C4-2B (cell line): ENCODE results near the gene MIGA2.

ENCODE experiments used
- H3K27ac ChIP-seq: fragments of 450-650 bp; 2 replicates; pipeline ENCODE4 v1.5.1; 2017
- ZFX ChIP-seq: fragments of 450-650 bp; IDR thresholded peaks from 2 replicates; pipeline ENCODE4 v1.6.1; 2017
- TF ChIP-seq, protein P1 (sequence below): fragments of 450-650 bp; conservative IDR thresholded peaks from 2 replicates; pipeline ENCODE4 v1.5.1; 2017; ENCODE audit warnings: mild to moderate bottlenecking

MIGA2 gene

DNA sequence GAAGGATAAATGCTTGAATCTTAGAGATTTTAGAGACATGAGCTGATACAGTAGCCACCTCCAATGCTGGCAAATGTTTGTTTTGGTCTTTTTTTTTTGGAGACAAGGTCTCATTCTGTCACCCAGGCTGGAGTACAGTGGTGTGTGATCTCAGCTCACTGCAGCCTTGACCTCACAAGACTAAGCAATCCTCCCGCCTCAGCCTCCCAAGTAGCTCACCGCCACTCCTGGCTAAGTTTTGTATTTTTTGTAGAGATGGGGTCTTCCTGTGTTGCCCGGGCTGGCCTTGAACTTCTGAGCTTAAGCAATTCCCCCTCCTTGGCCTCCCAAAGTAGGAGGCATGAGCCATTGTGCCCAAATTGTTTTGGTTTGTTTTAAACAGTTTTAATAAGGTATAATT, 37.7 kb downstream of the MIGA2 start:
- TF ChIP-seq, protein P1, sequence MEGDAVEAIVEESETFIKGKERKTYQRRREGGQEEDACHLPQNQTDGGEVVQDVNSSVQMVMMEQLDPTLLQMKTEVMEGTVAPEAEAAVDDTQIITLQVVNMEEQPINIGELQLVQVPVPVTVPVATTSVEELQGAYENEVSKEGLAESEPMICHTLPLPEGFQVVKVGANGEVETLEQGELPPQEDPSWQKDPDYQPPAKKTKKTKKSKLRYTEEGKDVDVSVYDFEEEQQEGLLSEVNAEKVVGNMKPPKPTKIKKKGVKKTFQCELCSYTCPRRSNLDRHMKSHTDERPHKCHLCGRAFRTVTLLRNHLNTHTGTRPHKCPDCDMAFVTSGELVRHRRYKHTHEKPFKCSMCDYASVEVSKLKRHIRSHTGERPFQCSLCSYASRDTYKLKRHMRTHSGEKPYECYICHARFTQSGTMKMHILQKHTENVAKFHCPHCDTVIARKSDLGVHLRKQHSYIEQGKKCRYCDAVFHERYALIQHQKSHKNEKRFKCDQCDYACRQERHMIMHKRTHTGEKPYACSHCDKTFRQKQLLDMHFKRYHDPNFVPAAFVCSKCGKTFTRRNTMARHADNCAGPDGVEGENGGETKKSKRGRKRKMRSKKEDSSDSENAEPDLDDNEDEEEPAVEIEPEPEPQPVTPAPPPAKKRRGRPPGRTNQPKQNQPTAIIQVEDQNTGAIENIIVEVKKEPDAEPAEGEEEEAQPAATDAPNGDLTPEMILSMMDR: no peak
- no peak for TF ChIP-seq ZFX

DNA sequence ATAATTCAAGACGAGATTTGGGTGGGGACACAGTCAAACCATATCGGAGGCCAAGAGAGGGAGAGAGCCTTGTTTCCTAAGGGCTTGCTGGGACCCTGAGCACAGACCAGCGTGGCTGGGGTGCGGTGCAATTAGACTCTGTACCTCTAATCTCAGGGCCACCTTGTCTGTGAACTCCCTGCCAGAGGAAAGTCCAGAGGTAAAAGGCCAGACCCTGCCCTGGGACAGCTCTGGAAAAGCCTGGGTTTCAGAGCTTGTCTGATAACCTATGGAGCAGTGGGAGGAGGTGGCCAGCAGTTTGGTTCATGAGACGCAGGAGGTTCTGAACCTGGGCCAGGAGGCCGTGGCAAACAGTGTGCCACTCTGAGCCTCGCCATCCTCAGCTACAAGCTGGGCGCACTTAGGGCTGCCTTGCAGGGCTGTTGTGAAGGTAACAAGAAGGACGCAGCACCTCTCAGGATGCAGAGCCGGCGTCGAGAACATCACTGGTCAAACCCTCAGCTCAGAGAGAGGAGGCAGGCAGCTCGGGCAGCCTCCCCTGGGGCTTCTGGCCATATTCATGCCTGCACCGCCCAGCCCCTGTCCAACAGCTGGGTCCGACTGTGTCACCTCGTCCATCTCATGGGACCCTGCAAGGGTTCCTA, 39.7 kb downstream of the MIGA2 start:
- TF ChIP-seq ZFX: no peak
- TF ChIP-seq, protein P1: no peak
- peak overlapping the region; percentile 64; the same call in 1 of the 2 replicates for H3K27ac ChIP-seq

More for the DNA sequence above, 37.7 kb downstream of the MIGA2 start:
- H3K27ac ChIP-seq: no peak overlapping the region

DNA sequence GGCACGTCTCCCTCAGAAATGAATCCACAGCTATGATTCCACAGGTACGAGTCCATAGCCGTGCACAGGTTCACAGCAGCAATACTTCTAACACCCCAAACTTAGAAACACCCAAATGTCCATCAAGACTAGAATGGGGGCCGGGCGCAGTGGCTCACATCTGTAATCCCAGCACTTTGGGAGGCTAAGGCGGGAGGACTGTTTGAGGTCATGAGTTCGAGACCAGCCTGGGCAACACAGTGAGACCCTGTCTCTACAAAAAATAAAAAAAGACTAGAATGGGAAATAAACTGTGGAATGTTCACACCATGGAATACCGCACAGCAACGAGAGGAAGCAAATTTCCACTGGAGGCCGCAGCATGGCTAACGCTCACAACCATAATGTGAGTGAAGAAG, 40.2 kb downstream of the MIGA2 start:
- TF ChIP-seq, protein P1: no peak
- TF ChIP-seq ZFX: no peak
- peak overlapping the region; percentile 64 for H3K27ac ChIP-seq

DNA sequence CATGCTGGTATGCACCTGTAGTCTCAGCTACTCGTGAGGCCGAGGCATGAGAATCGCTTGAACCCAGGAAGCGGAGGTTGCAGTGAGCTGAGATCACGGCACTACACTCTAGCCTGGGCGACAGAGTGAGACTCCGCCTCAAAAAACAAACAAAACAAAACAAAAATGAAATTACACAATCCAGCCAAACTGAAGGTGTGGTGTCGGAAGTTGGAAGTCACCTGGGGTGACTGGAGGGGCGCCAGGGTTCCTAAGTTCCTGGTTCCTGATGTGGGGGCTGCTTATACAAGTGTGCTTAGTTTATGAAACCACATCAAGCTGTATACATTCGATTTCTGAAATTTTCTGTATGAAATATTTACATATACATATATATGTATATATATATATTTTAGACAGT, 40.8 kb downstream of the MIGA2 start:
- peak overlapping the region; percentile 64 for H3K27ac ChIP-seq
- TF ChIP-seq, protein P1: no peak
- no peak for TF ChIP-seq ZFX

DNA sequence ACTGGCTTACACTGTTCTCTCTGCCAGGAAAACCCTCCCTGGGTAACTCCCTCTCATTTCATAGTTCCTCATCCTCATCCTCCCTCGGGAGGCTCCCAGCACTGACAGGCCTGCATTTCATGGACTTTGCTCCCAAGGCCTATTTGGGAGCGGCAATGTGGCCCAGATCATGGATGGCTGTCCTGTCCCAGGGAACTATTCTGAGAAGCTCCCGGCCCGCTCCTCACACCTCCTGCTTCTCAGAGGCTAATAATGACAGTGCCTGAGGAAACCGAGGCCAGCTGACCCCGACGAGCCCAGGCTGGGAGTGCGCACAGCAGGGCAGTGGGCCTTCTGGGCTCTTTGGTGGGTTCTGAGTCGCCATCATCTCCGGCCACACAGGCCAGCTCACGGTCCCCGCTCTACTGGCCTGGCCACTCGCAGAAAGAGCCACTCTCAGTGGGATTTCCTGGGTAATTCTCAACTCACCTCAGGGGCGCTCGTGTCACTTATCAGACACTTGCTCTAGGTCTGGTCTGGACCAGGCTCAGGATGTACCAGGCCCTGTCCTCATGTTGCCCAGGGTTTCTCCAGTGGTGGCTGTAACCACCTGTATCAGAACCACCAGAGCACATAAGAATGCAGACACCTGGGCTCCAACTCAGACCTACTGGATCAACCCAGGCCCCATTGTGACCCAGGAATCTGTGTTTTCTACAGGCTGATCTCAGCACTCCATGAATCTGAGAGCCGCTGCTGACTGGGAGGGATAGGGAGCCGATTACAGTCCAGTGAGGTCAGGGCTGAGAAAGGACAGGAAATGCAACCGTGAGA, 42.5 kb downstream of the MIGA2 start:
- H3K27ac ChIP-seq: peak overlapping the region; percentile 17; the same call in 1 of the 2 replicates
- TF ChIP-seq, protein P1: no peak
- TF ChIP-seq ZFX: no peak

DNA sequence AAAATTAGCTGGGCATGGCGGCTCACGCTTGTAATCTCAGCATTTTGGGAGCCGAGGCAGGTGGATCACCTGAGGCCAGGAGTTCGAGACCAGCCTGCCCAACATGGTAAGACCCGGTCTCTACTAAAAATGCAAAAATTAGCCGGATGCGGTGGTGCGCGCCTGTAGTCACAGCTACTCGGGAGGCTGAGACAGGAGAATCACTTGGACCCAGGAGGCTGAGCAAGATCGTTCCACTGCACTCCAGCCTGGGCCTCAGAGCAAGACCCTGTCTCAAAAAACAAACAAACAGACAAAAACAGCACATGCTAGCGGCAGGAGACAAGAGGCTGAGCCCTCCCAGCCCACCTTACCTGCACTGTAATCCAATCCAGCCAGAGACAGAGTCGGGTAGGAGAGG, 43.4 kb downstream of the MIGA2 start:
- peak overlapping the region; percentile 83 for H3K27ac ChIP-seq
- TF ChIP-seq ZFX: no peak
- TF ChIP-seq, protein P1: no peak

DNA sequence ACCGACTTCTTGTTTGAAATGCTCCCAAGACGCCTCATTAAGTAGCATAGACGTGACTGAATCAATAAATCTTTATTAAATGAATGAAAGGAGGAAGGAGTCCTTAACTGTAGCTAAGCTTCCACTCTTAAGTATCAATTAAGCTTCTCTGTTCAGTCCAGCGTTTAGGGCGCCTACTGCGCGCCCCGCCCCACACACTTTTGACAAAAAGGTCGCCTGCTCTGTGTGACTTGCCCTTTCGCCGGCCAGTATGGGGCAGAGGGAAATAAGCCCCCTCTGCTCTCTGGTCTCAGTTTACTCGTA, 43.8 kb downstream of the MIGA2 start:
- TF ChIP-seq, protein P1: no peak
- no peak for TF ChIP-seq ZFX
- H3K27ac ChIP-seq: peak overlapping the region; percentile 83
